NCI-H1694 treated with DMSO at 0.1 percent for 48 hours (cell line): ENCODE measurements around the gene CCDC142.
A peak's percentile ranks its signal among the peaks of the same experiment; 100 is the strongest.

Source experiments
- DNase-seq: peaks from one replicate; lab custom pipeline; 2025; lab: John Stamatoyannopoulos, UW

CCDC142 gene

DNA sequence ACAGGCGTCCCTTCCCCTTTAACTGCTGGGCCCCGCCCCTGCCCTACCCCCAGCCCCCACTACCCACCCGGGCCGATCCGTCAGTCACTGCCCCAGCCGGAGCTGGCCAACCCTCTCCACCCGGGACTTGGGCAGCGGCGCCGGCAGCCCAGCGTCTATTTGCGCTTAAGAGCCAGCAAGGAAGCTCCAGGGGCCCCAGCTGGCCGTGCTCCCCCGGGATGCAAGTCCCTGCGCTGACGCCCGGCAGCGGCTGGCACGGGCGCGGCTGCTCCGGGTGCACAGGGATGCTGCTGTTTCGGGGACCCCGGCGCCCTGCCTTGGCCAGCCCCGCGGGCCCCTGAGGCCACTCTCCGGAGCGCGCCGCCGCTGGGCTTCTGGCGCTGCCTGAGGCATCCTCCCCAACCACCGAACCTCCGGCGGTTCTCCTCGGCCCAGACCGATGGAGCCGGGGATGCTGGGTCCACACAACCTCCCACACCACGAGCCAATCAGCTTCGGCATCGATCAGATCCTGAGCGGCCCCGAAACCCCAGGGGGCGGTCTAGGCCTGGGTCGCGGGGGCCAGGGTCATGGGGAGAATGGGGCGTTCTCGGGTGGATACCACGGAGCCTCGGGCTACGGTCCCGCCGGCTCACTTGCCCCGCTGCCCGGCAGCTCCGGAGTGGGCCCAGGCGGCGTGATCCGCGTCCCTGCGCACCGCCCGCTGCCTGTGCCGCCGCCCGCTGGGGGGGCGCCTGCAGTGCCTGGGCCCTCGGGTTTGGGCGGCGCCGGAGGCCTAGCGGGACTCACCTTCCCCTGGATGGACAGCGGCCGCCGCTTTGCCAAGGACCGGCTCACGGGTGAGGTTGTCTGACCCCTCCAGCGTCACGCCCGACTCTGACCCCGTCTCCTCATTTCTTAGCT is 31.8 kb upstream of the CCDC142 start, which contains the start of gene TLX2:
Gene TLX2, plus strand, starts transcription at position 83 of the 903 bp plus-strand sequence. Its CDS starts 357 bp downstream, at position 440.
- no peak for DNase-seq

GRCh38 chr2:74513605-74514367 is 31.0 kb upstream of the CCDC142 start:
- DNase-seq, result no peak

GRCh38 chr2:74512744-74513604 is 30.2 kb upstream of the CCDC142 start:
- no peak for DNase-seq

GRCh38 chr2:74511104-74511989 is 28.5 kb upstream of the CCDC142 start:
- DNase-seq, result no peak

DNA sequence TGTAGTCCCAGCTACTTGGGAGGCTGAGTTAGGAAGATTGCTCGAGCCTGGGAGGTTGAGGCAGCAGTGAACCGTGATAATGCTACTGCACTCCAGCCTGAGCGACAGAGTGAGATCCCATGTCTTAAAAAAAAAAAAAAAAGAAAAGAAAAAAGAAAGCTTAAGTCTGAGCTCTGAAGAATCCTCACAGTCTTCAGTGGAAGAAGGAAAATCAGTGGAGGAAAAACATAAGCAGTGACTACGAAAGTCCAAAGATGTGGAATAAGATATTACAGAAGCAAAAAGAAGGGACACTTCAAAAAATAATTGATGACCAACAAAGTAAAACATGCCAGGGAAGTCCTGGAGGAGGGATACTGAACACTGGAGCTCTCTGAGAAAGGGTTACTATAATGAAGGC is 27.5 kb upstream of the CCDC142 start:
- DNase-seq, result no peak

- DNase-seq, result peak; percentile 48
Observed at GRCh38 chr2:74507926-74508520, 25.2 kb upstream of the CCDC142 start.

DNA sequence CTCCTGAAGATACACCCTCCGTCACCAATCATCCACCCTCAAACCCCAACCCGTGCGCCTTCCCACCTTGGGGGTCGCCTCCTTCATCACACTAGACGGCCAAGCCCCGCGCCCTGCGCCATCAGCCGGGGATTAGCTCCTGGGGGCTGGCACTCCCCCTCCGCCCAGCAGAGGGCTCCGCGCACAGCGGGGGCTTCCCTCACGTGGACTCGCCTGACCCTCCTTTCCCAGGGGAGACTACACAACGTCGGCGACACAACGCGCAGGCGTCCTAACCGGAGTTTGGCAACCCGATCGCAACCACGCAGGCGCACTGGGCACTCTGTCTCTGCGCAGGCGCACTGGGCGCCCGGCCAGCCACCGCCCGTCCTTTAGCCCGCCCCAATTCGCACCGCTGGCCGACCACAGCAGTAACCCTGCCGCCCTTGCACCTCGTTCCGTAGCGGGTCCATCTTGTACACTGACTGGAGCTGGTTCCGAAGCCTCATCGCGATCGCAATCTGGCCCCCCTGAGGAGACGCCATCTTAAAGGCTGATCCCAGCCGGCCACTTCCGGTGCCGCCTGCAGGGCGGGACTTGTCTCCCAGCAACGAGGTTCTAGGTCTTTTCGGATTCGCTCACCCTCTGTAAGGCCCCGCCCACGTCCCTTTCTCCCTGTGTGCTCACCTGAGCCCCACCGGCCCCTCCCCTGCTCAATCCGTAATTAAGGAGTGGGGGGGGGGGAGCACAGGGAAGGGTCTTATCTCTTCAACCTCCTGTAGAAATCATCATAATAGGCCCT is 24.5 kb upstream of the CCDC142 start, which contains the start of gene PCGF1:
Gene PCGF1, minus strand, starts transcription at position 551 of the 781 bp plus-strand sequence. Its CDS starts 27 bp downstream, at position 524.
- DNase-seq, result peak; percentile 98

- no peak for DNase-seq
Observed at GRCh38 chr2:74505448-74506246, 22.8 kb upstream of the CCDC142 start.

GRCh38 chr2:74504591-74504990 is 21.8 kb upstream of the CCDC142 start:
- DNase-seq, result no peak

- DNase-seq, result no peak
Observed at GRCh38 chr2:74503506-74504475, 21.0 kb upstream of the CCDC142 start.

DNA sequence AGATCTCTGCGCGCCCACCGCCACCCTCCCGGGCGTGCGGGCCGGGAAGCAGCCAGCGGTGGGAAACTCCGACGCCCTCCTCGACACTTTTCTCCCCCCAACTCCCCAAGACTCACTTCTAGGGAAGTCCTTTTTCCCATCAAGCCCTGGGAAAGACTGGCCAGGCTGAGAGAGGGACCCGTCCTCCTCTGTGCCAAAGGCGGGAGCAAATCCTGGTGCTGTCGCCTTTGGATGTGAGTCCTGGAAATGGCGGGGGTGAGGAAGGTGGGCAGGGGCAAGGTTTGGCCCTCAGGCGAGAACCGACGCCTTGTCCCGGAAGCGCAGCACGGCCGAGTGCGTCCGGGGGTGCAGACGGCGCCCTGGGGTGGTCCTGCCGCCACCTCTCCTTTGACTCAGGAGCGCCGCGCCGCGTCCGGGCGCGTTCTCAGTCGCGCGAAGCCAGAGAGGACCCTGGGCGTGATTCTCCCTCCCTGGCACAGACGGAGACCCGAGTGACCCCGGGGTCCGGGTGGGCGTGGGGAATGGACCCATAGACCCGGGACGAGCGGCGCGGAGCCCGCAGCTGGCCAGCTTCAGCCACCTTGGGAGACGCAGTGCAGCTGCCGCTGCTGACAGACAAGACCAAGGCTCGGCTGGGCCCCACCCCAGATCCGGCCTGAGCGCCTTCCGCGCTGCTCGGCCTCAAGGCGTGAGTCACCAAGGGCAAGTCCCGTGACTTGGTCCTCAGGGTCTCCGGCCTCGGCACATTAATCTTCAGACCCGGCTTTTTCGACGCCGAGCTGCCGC is 20.1 kb upstream of the CCDC142 start:
- DNase-seq, result no peak

DNA sequence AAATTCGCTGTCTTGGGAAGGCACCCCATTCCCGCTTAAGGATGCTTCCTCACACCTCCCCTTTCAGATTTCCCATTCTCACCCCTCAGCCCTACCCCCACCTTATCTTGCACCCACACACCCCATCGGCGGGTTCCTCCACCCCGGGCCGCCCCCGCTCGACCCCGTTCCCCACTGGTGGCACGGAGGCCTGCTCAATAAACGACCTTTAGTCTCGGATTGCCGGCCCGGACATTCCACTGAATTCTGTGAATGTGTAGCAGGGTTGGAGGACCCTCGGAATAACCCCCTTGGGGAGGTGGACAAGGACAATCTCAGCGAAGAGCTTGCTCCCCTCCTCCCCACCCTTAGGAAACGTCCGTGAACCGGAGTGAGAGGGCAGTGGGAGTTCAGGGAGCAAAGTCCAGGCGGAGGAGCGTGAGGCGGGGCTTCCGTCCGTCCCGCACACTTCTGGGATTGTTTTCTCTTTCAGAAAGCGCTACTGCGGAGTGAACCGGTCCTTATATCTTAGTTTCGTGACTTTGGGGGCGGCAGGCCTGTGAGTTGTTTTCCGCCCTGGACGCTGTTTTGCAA is 19.4 kb upstream of the CCDC142 start:
- no peak for DNase-seq

DNA sequence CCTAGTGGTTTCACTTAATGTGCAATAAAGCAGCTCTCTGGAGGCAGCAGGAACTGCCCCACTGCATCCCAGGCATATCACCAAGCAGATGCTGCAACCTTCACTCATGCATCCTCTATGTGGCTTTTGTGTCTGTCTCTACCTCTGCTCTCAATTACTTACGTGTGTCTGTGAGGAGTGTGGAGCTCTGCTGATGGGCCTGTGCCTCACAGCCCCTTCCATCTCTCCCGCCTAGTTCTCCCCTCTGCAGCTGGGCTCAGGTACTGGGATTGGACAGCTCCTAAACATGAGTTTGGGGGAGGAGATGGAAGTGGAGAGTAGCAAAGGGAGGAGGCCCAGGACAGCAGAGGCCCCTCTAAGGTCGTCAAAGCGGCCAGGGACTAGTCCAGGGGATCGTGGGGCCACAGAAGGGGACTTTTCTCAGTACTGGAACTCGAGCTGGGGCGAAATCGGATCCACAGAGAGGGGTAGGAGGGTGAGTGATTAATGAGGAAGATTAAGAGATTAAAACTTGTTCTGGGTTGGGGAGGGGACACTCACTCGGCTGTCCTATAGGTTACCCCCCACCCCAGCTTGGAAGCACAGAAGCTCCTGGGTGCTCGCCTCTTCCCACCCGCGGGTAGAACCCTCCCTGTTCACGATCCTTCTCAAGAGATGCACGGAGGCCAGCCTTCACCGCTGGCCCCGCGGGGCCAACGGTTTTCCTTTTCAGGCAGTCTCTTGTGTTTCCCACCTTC is 18.7 kb upstream of the CCDC142 start:
- DNase-seq, result no peak

DNA sequence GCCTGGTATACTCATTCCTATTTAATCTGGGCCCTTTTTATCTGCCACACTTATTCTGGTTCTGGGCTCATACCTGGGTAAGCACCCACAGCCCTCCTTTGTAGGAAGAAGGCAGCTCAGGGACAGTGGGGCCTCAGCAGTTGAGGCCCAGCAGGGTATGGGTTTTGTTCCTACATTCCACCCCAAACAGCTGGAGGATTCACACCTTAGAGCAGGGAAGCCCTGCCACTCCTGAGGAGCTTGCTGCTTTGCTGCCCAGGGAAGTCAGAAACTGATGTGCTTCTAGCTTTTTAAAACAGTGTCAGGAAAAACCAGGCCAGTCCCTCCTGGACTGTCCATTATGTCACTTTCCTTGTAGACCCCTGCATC is 17.8 kb upstream of the CCDC142 start:
- DNase-seq, result no peak

- DNase-seq, result no peak
Observed at GRCh38 chr2:74499940-74500577, 17.3 kb upstream of the CCDC142 start.
